ENCODE measurements around the gene SERPINA5. TPM values are rescaled to one million over a fixed set of nuclear protein-coding genes. Genes with fewer than 3 reads are reported as not detected.

Gene SERPINA5
- polyA plus RNA-seq, 1 of the 3 experiments (the other 2 are of a cell fraction): 0.08 TPM

DNA sequence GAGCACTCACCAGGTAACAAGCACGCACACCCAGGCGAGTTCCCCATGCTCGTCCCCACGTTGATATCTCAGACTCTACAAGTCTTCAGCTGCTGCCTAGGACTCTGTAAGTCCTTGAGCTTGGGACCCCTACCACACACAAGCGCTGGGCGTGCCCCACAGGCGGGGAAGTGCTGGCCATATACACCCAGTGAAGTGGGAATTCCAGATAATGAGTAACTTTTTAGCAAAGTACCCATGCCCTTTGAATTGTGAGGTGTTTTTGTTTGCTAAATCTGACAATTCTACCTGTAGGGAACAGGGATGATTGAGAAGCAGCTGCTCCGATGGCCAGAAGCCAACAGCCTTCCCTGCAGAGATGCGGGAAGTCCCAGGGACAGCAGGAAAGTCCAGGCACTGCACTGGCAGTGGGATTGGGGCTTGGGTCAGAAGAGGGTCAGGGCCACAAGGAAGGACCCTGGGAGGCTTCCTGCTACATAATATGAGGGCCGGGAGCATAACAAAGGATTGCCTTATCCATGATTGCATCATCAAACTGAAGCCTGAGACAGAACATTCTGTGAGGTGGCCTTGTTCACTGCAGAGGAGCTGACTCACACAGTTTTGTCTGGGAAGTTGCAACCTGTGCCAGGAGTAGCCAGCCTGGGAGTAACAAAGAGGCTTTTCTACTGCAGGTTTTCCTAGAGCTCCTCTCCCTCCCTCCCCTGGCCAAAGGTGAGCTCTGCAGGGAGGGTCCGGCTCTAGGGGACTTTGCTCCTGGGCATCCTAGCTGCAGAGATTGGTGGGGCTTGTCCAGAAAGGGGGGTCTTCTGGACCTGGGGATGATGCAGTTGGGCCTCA lies 17.8 kb downstream of the SERPINA5 start:
- no peak overlapping the region for H3K4me3 ChIP-seq (ENCODE audit: low read depth in 2 of 2, low read length in 1 of 2)
- no peaks in the 10 kb centered on the region for H3K9me3 ChIP-seq
- no peaks in the 10 kb centered on the region for H3K9me2 ChIP-seq
- peak overlapping the region in 1 of 2 experiments; percentile 96; a peak in 2 of 4 replicates for H3K27ac ChIP-seq (ENCODE audit: low read depth in 2 of 2, low read length in 1 of 2)
- H2AFZ ChIP-seq (ENCODE audit: low read depth): peak overlapping the region; percentile 66; the same call in 1 of the 2 replicates
- WGBS (ENCODE audit: low lambda C conversion rate): 71% methylated on average over 8 of the region's 11 CpGs
- H4K20me1 ChIP-seq (ENCODE audit: insufficient read depth): no peaks in the 10 kb centered on the region
- peak overlapping the region; percentile 70 for H3K9ac ChIP-seq
- no peaks in the 10 kb centered on the region for H3K36me3 ChIP-seq (replicated peaks in 1 of 2; ENCODE audit: control insufficient read depth in 1 of 2, insufficient read depth in 2 of 2, low read length in 1 of 2)
- no peaks in the 10 kb centered on the region for H3K79me2 ChIP-seq (ENCODE audit: insufficient read depth)
- H3K27me3 ChIP-seq (ENCODE audit: insufficient read depth): no peaks in the 10 kb centered on the region
- ChIA-PET CTCF (interaction anchor here (1.2 to 1.7 kb wide), 3 partner anchors 13 to 113 kb away, joined by 3 to 6 read pairs (median 5); no protein-coding TSS in a partner anchor), POLR2A (interaction anchor here (0.6 kb wide), 1 partner anchor 17 kb away, joined by 3 read pairs; no protein-coding TSS in a partner anchor)
- TF ChIP-seq, protein P1, sequence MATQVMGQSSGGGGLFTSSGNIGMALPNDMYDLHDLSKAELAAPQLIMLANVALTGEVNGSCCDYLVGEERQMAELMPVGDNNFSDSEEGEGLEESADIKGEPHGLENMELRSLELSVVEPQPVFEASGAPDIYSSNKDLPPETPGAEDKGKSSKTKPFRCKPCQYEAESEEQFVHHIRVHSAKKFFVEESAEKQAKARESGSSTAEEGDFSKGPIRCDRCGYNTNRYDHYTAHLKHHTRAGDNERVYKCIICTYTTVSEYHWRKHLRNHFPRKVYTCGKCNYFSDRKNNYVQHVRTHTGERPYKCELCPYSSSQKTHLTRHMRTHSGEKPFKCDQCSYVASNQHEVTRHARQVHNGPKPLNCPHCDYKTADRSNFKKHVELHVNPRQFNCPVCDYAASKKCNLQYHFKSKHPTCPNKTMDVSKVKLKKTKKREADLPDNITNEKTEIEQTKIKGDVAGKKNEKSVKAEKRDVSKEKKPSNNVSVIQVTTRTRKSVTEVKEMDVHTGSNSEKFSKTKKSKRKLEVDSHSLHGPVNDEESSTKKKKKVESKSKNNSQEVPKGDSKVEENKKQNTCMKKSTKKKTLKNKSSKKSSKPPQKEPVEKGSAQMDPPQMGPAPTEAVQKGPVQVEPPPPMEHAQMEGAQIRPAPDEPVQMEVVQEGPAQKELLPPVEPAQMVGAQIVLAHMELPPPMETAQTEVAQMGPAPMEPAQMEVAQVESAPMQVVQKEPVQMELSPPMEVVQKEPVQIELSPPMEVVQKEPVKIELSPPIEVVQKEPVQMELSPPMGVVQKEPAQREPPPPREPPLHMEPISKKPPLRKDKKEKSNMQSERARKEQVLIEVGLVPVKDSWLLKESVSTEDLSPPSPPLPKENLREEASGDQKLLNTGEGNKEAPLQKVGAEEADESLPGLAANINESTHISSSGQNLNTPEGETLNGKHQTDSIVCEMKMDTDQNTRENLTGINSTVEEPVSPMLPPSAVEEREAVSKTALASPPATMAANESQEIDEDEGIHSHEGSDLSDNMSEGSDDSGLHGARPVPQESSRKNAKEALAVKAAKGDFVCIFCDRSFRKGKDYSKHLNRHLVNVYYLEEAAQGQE (IDR thresholded peaks at IDR 0.05; ENCODE audit: low read depth, low read length): no peak
- TF ChIP-seq EZH2phosphoT487 (IDR thresholded peaks at IDR 0.05; ENCODE audit: borderline replicate concordance, low read depth) (no peak), NFIC (IDR thresholded peaks at IDR 0.05; ENCODE audit: borderline replicate concordance) (peak; percentile 81), MXI1 (IDR thresholded peaks at IDR 0.05; ENCODE audit: low read depth, low read length) (no peak), YY1 (IDR thresholded peaks at IDR 0.05; ENCODE audit: low read depth) (no peak), GABPA (IDR thresholded peaks at IDR 0.05; ENCODE audit: low read depth) (no peak), ELF1 (IDR thresholded peaks at IDR 0.05) (no peak), MEF2A (IDR thresholded peaks at IDR 0.05; ENCODE audit: borderline replicate concordance, low read depth) (no peak), FOXM1 (IDR thresholded peaks at IDR 0.05; ENCODE audit: low read depth) (no peak), RCOR1 (IDR thresholded peaks at IDR 0.05; ENCODE audit: low read length) (no peak), EP300 (IDR thresholded peaks at IDR 0.05; ENCODE audit: borderline replicate concordance in 1 of 2, low read depth in 1 of 2, low read length in 1 of 2) (peak in 1 of 2 experiments; percentile 42; a peak in 1 of 4 replicates), TCF12 (IDR thresholded peaks at IDR 0.05) (peak; percentile 41; the same call in 1 of the 2 replicates), MAX (IDR thresholded peaks at IDR 0.05; ENCODE audit: low read depth) (peak; percentile 65), CTCF (IDR thresholded peaks at IDR 0.05) (peak; percentile 31; the same call in 1 of the 2 replicates), TEAD4 (IDR thresholded peaks at IDR 0.05; ENCODE audit: borderline replicate concordance, insufficient read depth) (no peak), JUND (IDR thresholded peaks at IDR 0.05) (peak; percentile 64), CHD2 (IDR thresholded peaks at IDR 0.05; ENCODE audit: low read length, partially characterized antibody) (no peak), FOSL2 (IDR thresholded peaks at IDR 0.05; ENCODE audit: borderline replicate concordance, low read depth) (peak; percentile 81), NRF1 (IDR thresholded peaks at IDR 0.05; ENCODE audit: low read depth, low read length) (no peak), POLR2AphosphoS5 (IDR thresholded peaks at IDR 0.05; ENCODE audit: low read depth, low read length) (no peak; the same call in 1 of the 2 replicates)
- peak overlapping the region; percentile 55 for H3K4me2 ChIP-seq
- H3F3A ChIP-seq (replicated peaks; ENCODE audit: insufficient read depth): peaks cover 4% of the 10 kb centered on the region
- DNase-seq: no peak
- peaks cover 0 to 33% of the 10 kb centered on the region in 2 experiments; a peak in 3 of 4 replicates for H3K4me1 ChIP-seq (ENCODE audit: control insufficient read depth in 1 of 2, insufficient read depth in 2 of 2, low read depth in 1 of 2, low read length in 1 of 2)

Measured in SK-N-SH (cell line).